Gastroesophageal sphincter (tissue), 4 donors: ENCODE results near the gene IFNA17. TPM values are rescaled to one million over a fixed set of nuclear protein-coding genes. Genes with fewer than 3 reads are reported as not detected.
"Not testable (repeated sequence)": the region's sequence is repeated elsewhere in the genome, so short reads cannot be mapped to it uniquely, and the experiment has no call there.

ENCODE experiments used
- ATAC-seq: fragments of 150-250 bp; one replicate; pipeline ENCODE4 v1.9.1; 2016; ENCODE audit warnings: mild to moderate bottlenecking, moderate library complexity
- H3K27ac ChIP-seq, 4 donors: fragments of 200-600 bp; sonication (generic) in 3 of 4; 1 replicate in 3 of 4; 2 replicates in 1 of 4; pipeline ENCODE4 v1.5.1; 2016 to 2019
- H3K27me3 ChIP-seq: fragments of 200-600 bp; sonication (generic); one replicate; pipeline ENCODE4 v1.5.1; 2019
- H3K36me3 ChIP-seq, 2 donors: fragments of 200-600 bp; sonication (generic); one replicate each; pipeline ENCODE4 v1.5.1; 2019; ENCODE audit warnings: control low read depth in 1 of 2
- H3K4me1 ChIP-seq, 3 donors: fragments of 200-600 bp; sonication (generic); 1 replicate in 2 of 3; 2 replicates in 1 of 3; pipeline ENCODE4 v1.5.1; 2016 to 2019; ENCODE audit warnings: control low read depth in 2 of 3
- H3K4me3 ChIP-seq, 2 donors: fragments of 200-600 bp; sonication (generic); one replicate each; pipeline ENCODE4 v1.5.1; 2019; ENCODE audit warnings: mild to moderate bottlenecking in 1 of 2, moderate library complexity in 1 of 2
- H3K9me3 ChIP-seq, 3 donors: fragments of 200-600 bp; sonication (generic); one replicate each; pipeline ENCODE4 v1.5.1; 2017 to 2019; ENCODE audit warnings: control low read depth in 2 of 3
- CTCF ChIP-seq, 4 experiments: fragments of 200-600 bp in 2 of 4; fragments of 450-650 bp in 2 of 4; sonication (generic) in 1 of 4; IDR thresholded peaks; one replicate each; pipeline ENCODE4 v1.5.1; 2017 to 2019; ENCODE audit warnings: antibody characterized with exemption in 4 of 4, mild to moderate bottlenecking in 2 of 4, moderate library complexity in 2 of 4
- EP300 ChIP-seq: sonication (generic); formaldehyde crosslinking; IDR thresholded peaks from one replicate; pipeline ENCODE4 v1.6.1; 2017; ENCODE audit warnings: antibody characterized with exemption, mild to moderate bottlenecking
- POLR2A ChIP-seq, 2 donors: fragments of 450-650 bp; IDR thresholded peaks; one replicate each; pipeline ENCODE4 v1.6.1; 2017; ENCODE audit warnings: antibody characterized with exemption in 2 of 2, mild to moderate bottlenecking in 2 of 2, moderate library complexity in 1 of 2
- POLR2AphosphoS5 ChIP-seq: sonication (generic); formaldehyde crosslinking; IDR thresholded peaks from one replicate; pipeline ENCODE4 v1.6.1; 2017; ENCODE audit warnings: antibody characterized with exemption
- WGBS, 2 donors: methylation state at CpG; one replicate each; pipeline ENCODE4 v1.1.5; 2018; ENCODE audit warnings: low coverage in 1 of 2; 5-methylcytosine and 5-hydroxymethylcytosine counted together
- total RNA-seq, 4 donors: library from RNA; depleted of rRNA; stranded (reverse); fragments of >200 nt; gene quantifications; one replicate each; pipeline ENCODE4 v1.1.0, GENCODE V29; 2016

IFNA17 gene
- total RNA-seq, 4 donors from 2014 or later = not detected

- ATAC-seq = no peak
- no peak for TF ChIP-seq CTCF (IDR thresholded peaks at IDR 0.05)
- no peak for TF ChIP-seq EP300
- TF ChIP-seq POLR2A (IDR thresholded peaks at IDR 0.05) = no peak
- no peak for TF ChIP-seq POLR2AphosphoS5
- no CpG with 5 or more reads among the region's 4 CpGs for WGBS, 2 donors
Measured at GRCh38 chr9:21234153-21234687, 6.2 kb upstream of the IFNA17 start.

GRCh38 chr9:21233258-21233657 lies 5.2 kb upstream of the IFNA17 start:
- no peaks in the 10 kb centered on the region for H3K4me1 ChIP-seq
- WGBS, 2 donors = 86 to 100% methylated on average over 1 to 2 of the region's 2 CpGs
- no peaks in the 10 kb centered on the region for H3K9me3 ChIP-seq
- ATAC-seq = peak; percentile 7
- H3K36me3 ChIP-seq = no peaks in the 10 kb centered on the region
- no peaks in the 10 kb centered on the region for H3K27me3 ChIP-seq
- no peak for TF ChIP-seq CTCF (IDR thresholded peaks at IDR 0.05)
- TF ChIP-seq POLR2AphosphoS5 = no peak
- TF ChIP-seq EP300 = no peak
- no peak for TF ChIP-seq POLR2A (IDR thresholded peaks at IDR 0.05)
- no peak overlapping the region for H3K27ac ChIP-seq
- H3K4me3 ChIP-seq = no peak overlapping the region

More at GRCh38 chr9:21234153-21234687, 6.2 kb upstream of the IFNA17 start:
- no peaks in the 10 kb centered on the region for H3K27me3 ChIP-seq
- H3K27ac ChIP-seq = no peak overlapping the region
- H3K9me3 ChIP-seq = no peaks in the 10 kb centered on the region
- no peaks in the 10 kb centered on the region for H3K36me3 ChIP-seq
- no peaks in the 10 kb centered on the region for H3K4me1 ChIP-seq
- H3K4me3 ChIP-seq = no peak overlapping the region

- 100% methylated on average over 1 of the region's 1 CpG for WGBS, 2 donors
- not testable (repeated sequence) for H3K36me3 ChIP-seq, H3K27ac ChIP-seq, H3K4me1 ChIP-seq, H3K27me3 ChIP-seq, ATAC-seq, H3K4me3 ChIP-seq, H3K9me3 ChIP-seq
Measured at GRCh38 chr9:21217211-21217610, 10.8 kb downstream of the IFNA17 start, which contains the start of gene IFNA16. TSS of gene IFNA16 (minus strand) at chr9:21217311. CDS start at chr9:21217305, 6 bp downstream.

GRCh38 chr9:21213411-21214326 lies 14.4 kb downstream of the IFNA17 start:
- ATAC-seq, H3K4me3 ChIP-seq, H3K27me3 ChIP-seq, H3K9me3 ChIP-seq, H3K36me3 ChIP-seq, H3K4me1 ChIP-seq, H3K27ac ChIP-seq: not testable (repeated sequence)
- WGBS, 2 donors = 51% methylated on average over 3 of the region's 5 CpGs; no CpG with 5 or more reads in 1 of the 2 donors
- TF ChIP-seq CTCF (IDR thresholded peaks at IDR 0.05) = peak in 1 of 4 experiments; percentile 23

- H3K4me3 ChIP-seq, H3K4me1 ChIP-seq, H3K27ac ChIP-seq, H3K27me3 ChIP-seq, H3K9me3 ChIP-seq, H3K36me3 ChIP-seq: not testable (repeated sequence)
- 67% methylated on average over 1 of the region's 2 CpGs; no CpG with 5 or more reads in 1 of the 2 donors for WGBS, 2 donors
- peak; percentile 22 for ATAC-seq
Measured at GRCh38 chr9:21212160-21212559, 15.9 kb downstream of the IFNA17 start.

GRCh38 chr9:21210782-21211181 lies 17.2 kb downstream of the IFNA17 start:
- not testable (repeated sequence) for H3K27me3 ChIP-seq, ATAC-seq, H3K4me3 ChIP-seq, H3K36me3 ChIP-seq, H3K9me3 ChIP-seq, H3K4me1 ChIP-seq, H3K27ac ChIP-seq
- WGBS, 2 donors = 100% methylated on average over 1 of the region's 2 CpGs; no CpG with 5 or more reads in 1 of the 2 donors
